ENCODE data around the gene SLC29A2. TPM values are rescaled to one million over a fixed set of nuclear protein-coding genes. Genes with fewer than 3 reads are reported as not detected.
A peak's percentile ranks its signal among the peaks of the same experiment; 100 is the strongest.

Gene SLC29A2
- total and polyA plus RNA-seq, 2 of the 8 experiments (the other 6 are each of a cell fraction or from before 2014, with no cell fraction given), result 29.3 to 31.6 TPM

GRCh38 chr11:66328302-66329144, 43.0 kb downstream of the SLC29A2 start (continued):
- TF ChIP-seq CHD7 (IDR thresholded peaks at IDR 0.05; ENCODE audit: insufficient replicate concordance, low read length) (no peak), YY1 (IDR thresholded peaks at IDR 0.05; ENCODE audit: low read depth, low read length) (peak; percentile 38), TCF12 (IDR thresholded peaks at IDR 0.05; ENCODE audit: low read depth, low read length) (0 out of 2 replicates have a peak, but pooled peaks have one; percentile 27), ASH2L (IDR thresholded peaks at IDR 0.05; ENCODE audit: low read length) (no peak), BACH1 (IDR thresholded peaks at IDR 0.05; ENCODE audit: low read length) (no peak), RAD21 (IDR thresholded peaks at IDR 0.05 in 1 of 2, conservative IDR thresholded peaks at IDR 0.05 in 1 of 2; ENCODE audit: low read depth in 2 of 2, low read length in 2 of 2) (peak; percentile 73 to 82), BCL11A (IDR thresholded peaks at IDR 0.05; ENCODE audit: low read depth in 2 of 2, low read length in 2 of 2) (no peak), SP4 (IDR thresholded peaks at IDR 0.05; ENCODE audit: low read length) (no peak), ATF3 (IDR thresholded peaks at IDR 0.05; ENCODE audit: insufficient read depth, low read depth, low read length) (peak; percentile 49; the same call in 1 of the 2 replicates)
